Measurements from ENCODE around the gene UCK2. TPM values are rescaled to one million over a fixed set of nuclear protein-coding genes. Genes with fewer than 3 reads are reported as not detected.

The UCK2 gene
- total RNA-seq, 2 donors from 2014 or later = 65.8 to 73.6 TPM

- no peak for DNase-seq
- no peak for TF ChIP-seq CTCF (conservative IDR thresholded peaks at IDR 0.05)
- Mint-ChIP-seq H3K27ac (no peak overlapping the region), H3K9me3 (peaks cover 11% of the 10 kb centered on the region), H3K4me3 (no peak overlapping the region), H3K27me3 (ENCODE audit: insufficient read depth) (no peaks in the 10 kb centered on the region), H3K4me1 (peaks cover 45% of the 10 kb centered on the region), H3K36me3 (ENCODE audit: low read depth) (peaks cover 14% of the 10 kb centered on the region)
- 93 to 100% methylated on average over 2 of the region's 2 CpGs for WGBS, 2 experiments (ENCODE audit: insufficient coverage in 1 of 2, insufficient read length in 1 of 2)
- Histone ChIP-seq H3K9me3 (ENCODE audit: control insufficient read depth, low read length) (no peaks in the 10 kb centered on the region), H3K36me3 (ENCODE audit: control insufficient read depth, insufficient read depth, low read length) (peaks cover 4% of the 10 kb centered on the region), H3K4me1 (ENCODE audit: control insufficient read depth, insufficient read depth, low read length) (peaks cover 15% of the 10 kb centered on the region), H3K27ac (ENCODE audit: low read depth, low read length) (no peak overlapping the region), H3K4me3 (ENCODE audit: low read length) (no peak overlapping the region), H3K27me3 (ENCODE audit: control insufficient read depth, insufficient read depth, low read length, poor library complexity, severe bottlenecking) (no peaks in the 10 kb centered on the region), H3K9ac (ENCODE audit: extremely low read depth, low read length, poor library complexity, severe bottlenecking) (no peak overlapping the region)
These were observed 32.7 kb downstream of the UCK2 start for GRCh38 chr1:165860065-165860464.

GRCh38 chr1:165861911-165862310 is 34.5 kb downstream of the UCK2 start:
- H3K9ac ChIP-seq (ENCODE audit: extremely low read depth, low read length, poor library complexity, severe bottlenecking) = no peak overlapping the region
- Mint-ChIP-seq H3K4me1 (peaks cover 34% of the 10 kb centered on the region), H3K9me3 (peaks cover 11% of the 10 kb centered on the region), H3K4me3 (no peak overlapping the region), H3K36me3 (ENCODE audit: low read depth) (peaks cover 14% of the 10 kb centered on the region), H3K27me3 (ENCODE audit: insufficient read depth) (no peaks in the 10 kb centered on the region), H3K27ac (no peak overlapping the region)
- no peaks in the 10 kb centered on the region for H3K27me3 ChIP-seq (ENCODE audit: control insufficient read depth, insufficient read depth, low read length, poor library complexity, severe bottlenecking)
- TF ChIP-seq CTCF (conservative IDR thresholded peaks at IDR 0.05) = no peak
- DNase-seq = no peak
- peaks cover 4% of the 10 kb centered on the region for H3K36me3 ChIP-seq (ENCODE audit: control insufficient read depth, insufficient read depth, low read length)
- peaks cover 9% of the 10 kb centered on the region for H3K4me1 ChIP-seq (ENCODE audit: control insufficient read depth, insufficient read depth, low read length)
- no peaks in the 10 kb centered on the region for H3K9me3 ChIP-seq (ENCODE audit: control insufficient read depth, low read length)
- H3K27ac ChIP-seq (ENCODE audit: low read depth, low read length) = no peak overlapping the region
- WGBS, 2 experiments (ENCODE audit: insufficient coverage in 1 of 2, insufficient read length in 1 of 2) = 82 to 91% methylated on average over 5 of the region's 5 CpGs
- no peak overlapping the region for H3K4me3 ChIP-seq (ENCODE audit: low read length)

GRCh38 chr1:165862448-165862847 is 35.0 kb downstream of the UCK2 start:
- Mint-ChIP-seq H3K27me3 (ENCODE audit: insufficient read depth) (no peaks in the 10 kb centered on the region), H3K27ac (no peak overlapping the region), H3K36me3 (ENCODE audit: low read depth) (peaks cover 14% of the 10 kb centered on the region), H3K9me3 (peaks cover 11% of the 10 kb centered on the region), H3K4me1 (peaks cover 29% of the 10 kb centered on the region), H3K4me3 (no peak overlapping the region)
- WGBS, 2 experiments (ENCODE audit: insufficient coverage in 1 of 2, insufficient read length in 1 of 2) = 90 to 95% methylated on average over 3 to 5 of the region's 5 CpGs
- no peak for TF ChIP-seq CTCF (conservative IDR thresholded peaks at IDR 0.05)
- Histone ChIP-seq H3K36me3 (ENCODE audit: control insufficient read depth, insufficient read depth, low read length) (peaks cover 4% of the 10 kb centered on the region), H3K4me3 (ENCODE audit: low read length) (no peak overlapping the region), H3K4me1 (ENCODE audit: control insufficient read depth, insufficient read depth, low read length) (peaks cover 9% of the 10 kb centered on the region), H3K9me3 (ENCODE audit: control insufficient read depth, low read length) (no peaks in the 10 kb centered on the region), H3K9ac (ENCODE audit: extremely low read depth, low read length, poor library complexity, severe bottlenecking) (no peak overlapping the region), H3K27me3 (ENCODE audit: control insufficient read depth, insufficient read depth, low read length, poor library complexity, severe bottlenecking) (no peaks in the 10 kb centered on the region), H3K27ac (ENCODE audit: low read depth, low read length) (no peak overlapping the region)
- no peak for DNase-seq

Measured in endodermal cell (in vitro differentiated cells).